Measurements from ENCODE around the gene KLHL26.

- TF ChIP-seq CTCF (IDR thresholded peaks at IDR 0.05) (no peak), EP300 (IDR thresholded peaks at IDR 0.05) (no peak), POLR2A (IDR thresholded peaks at IDR 0.05) (no peak)
Observed at GRCh38 chr19:18605196-18605545, 31.7 kb upstream of the KLHL26 start.
